GM12878 (cell line): ENCODE data around the gene MEF2C. TPM values are rescaled to one million over a fixed set of nuclear protein-coding genes. Genes with fewer than 3 reads are reported as not detected.

Experiments
- E4F1 ChIP-seq: fragments of 450-650 bp; IDR thresholded peaks from 2 replicates; pipeline ENCODE4 v1.6.1; 2018; ENCODE audit warnings: borderline replicate concordance, mild to moderate bottlenecking; ENCODE audit not compliant: partially characterized antibody
- EP300 ChIP-seq, 2 experiments: fragments of 150-350 bp in 1 of 2; IDR thresholded peaks; 2 replicates each; pipeline ENCODE4 v1.6.1; 2011 to 2012; ENCODE audit warnings: low read depth in 2 of 2, low read length in 2 of 2, borderline replicate concordance in 1 of 2, improper control_type of control experiment in 1 of 2, inconsistent platforms in 1 of 2; ENCODE audit not compliant: control insufficient read depth in 1 of 2
- EZH2 ChIP-seq: IDR thresholded peaks from 2 replicates; pipeline ENCODE4 v1.6.1; 2012; ENCODE audit warnings: low read depth, mild to moderate bottlenecking, control low read depth, inconsistent platforms, low read length, borderline replicate concordance; ENCODE audit not compliant: control insufficient read depth
- IKZF1 ChIP-seq: fragments of 450-650 bp; conservative IDR thresholded peaks from 2 replicates; pipeline ENCODE4 v1.6.1; 2017; ENCODE audit warnings: antibody characterized with exemption, mild to moderate bottlenecking
- KDM1A ChIP-seq: fragments of 200-600 bp; sonication (generic); IDR thresholded peaks from 2 replicates; pipeline ENCODE4 v1.6.1; 2016; ENCODE audit warnings: borderline replicate concordance
- MEF2B ChIP-seq: fragments of 450-650 bp; IDR thresholded peaks from 2 replicates; pipeline ENCODE4 v1.6.1; 2018; ENCODE audit warnings: mild to moderate bottlenecking, moderate library complexity; ENCODE audit not compliant: partially characterized antibody, poor library complexity, severe bottlenecking
- MTA3 ChIP-seq: IDR thresholded peaks from 2 replicates; pipeline ENCODE4 v1.6.1; 2012; ENCODE audit warnings: low read length, inconsistent platforms, borderline replicate concordance
- NFIC ChIP-seq: IDR thresholded peaks from 2 replicates; pipeline ENCODE4 v1.6.1; 2012; ENCODE audit warnings: low read depth, mild to moderate bottlenecking, inconsistent platforms, low read length, moderate library complexity
- PKNOX1 ChIP-seq: fragments of 450-650 bp; IDR thresholded peaks from 2 replicates; pipeline ENCODE4 v1.6.1; 2016; ENCODE audit warnings: mild to moderate bottlenecking
- REST ChIP-seq: IDR thresholded peaks from 2 replicates; pipeline ENCODE4 v1.6.1; 2012; ENCODE audit warnings: mild to moderate bottlenecking, low read depth, low read length
- RUNX3 ChIP-seq: IDR thresholded peaks from 2 replicates; pipeline ENCODE4 v1.6.1; 2012; ENCODE audit warnings: low read length, inconsistent platforms
- SPI1 ChIP-seq: IDR thresholded peaks from 2 replicates; pipeline ENCODE4 v1.6.1; 2011; ENCODE audit warnings: low read depth, mild to moderate bottlenecking, low read length, moderate library complexity, borderline replicate concordance; ENCODE audit not compliant: insufficient read depth
- SREBF2 ChIP-seq: IDR thresholded peaks from 2 replicates; pipeline ENCODE4 v1.6.1; 2012; ENCODE audit warnings: mild to moderate bottlenecking, low read length
- STAT3 ChIP-seq: IDR thresholded peaks from 2 replicates; pipeline ENCODE4 v1.6.1; 2011; ENCODE audit warnings: low read depth, low read length, improper control_type of control experiment
- WRNIP1 ChIP-seq: IDR thresholded peaks from 2 replicates; pipeline ENCODE4 v1.6.1; 2011; ENCODE audit warnings: low read depth, low read length, improper control_type of control experiment, borderline replicate concordance
- ZBTB4 ChIP-seq: fragments of 450-650 bp; formaldehyde crosslinking; IDR thresholded peaks from 2 replicates; pipeline ENCODE4 v1.4.0; 2022; ENCODE audit warnings: mild to moderate bottlenecking, moderate library complexity
- polyA plus RNA-seq, 11 experiments: library from polyadenylated mRNA; depleted of rRNA in 4 of 11; unstranded in 6 of 11; stranded (reverse) in 5 of 11; fragments of >200 nt; fragmentation: Nextera tagmentation in 4 of 11; fragmentation: Illumina TruSeq in 1 of 11; extraction: Ambion mirVana in 4 of 11; extraction: Trizol in 1 of 11; gene quantifications; 1 replicate in 1 of 11; 2 replicates in 10 of 11; pipeline versions ENCODE4 v1.2.1 to v1.2.3, GENCODE V29; 2011 to 2016; ENCODE audit warnings: inconsistent platforms in 2 of 11, missing spikeins in 2 of 11, low read depth in 1 of 11
- total RNA-seq, 4 experiments: library from RNA; depleted of rRNA in 3 of 4; stranded (reverse); fragments of >200 nt in 3 of 4; fragmentation: Illumina TruSeq in 1 of 4; extraction: Trizol in 1 of 4; gene quantifications; 2 replicates each; pipeline versions ENCODE4 v1.2.1 to v1.2.3, GENCODE V29; 2013 to 2021

MEF2C gene
- total and polyA plus RNA-seq, 10 of the 15 experiments (the other 5 are each of a cell fraction or from before 2014, with no cell fraction given) = 104 to 225 (median 180) TPM

GRCh38 chr5:88756953-88757352, 126.0 kb downstream of the MEF2C start (continued):
- TF ChIP-seq E4F1 = no peak
- no peak for TF ChIP-seq PKNOX1
- no peak for TF ChIP-seq EZH2
- no peak for TF ChIP-seq MEF2B
- TF ChIP-seq MTA3 = no peak
- no peak for TF ChIP-seq SREBF2
- TF ChIP-seq SPI1 = no peak
- TF ChIP-seq IKZF1 = peak; percentile 74
- TF ChIP-seq KDM1A = no peak
- TF ChIP-seq EP300 (IDR thresholded peaks at IDR 0.05; ENCODE audit: borderline replicate concordance in 1 of 2, control insufficient read depth in 1 of 2, low read depth in 2 of 2, low read length in 2 of 2) = no peak
- peak; percentile 69; the same call in 1 of the 2 replicates for TF ChIP-seq NFIC
- TF ChIP-seq REST = no peak
- TF ChIP-seq RUNX3 = peak; percentile 54; the same call in 1 of the 2 replicates
- TF ChIP-seq ZBTB4 = no peak
- no peak for TF ChIP-seq WRNIP1
- no peak for TF ChIP-seq STAT3
